AG10803 (cell line): ENCODE measurements around the gene MAPK13.

ENCODE experiments used
- DNase-seq: peaks from one replicate; pipeline ENCODE4 v3.0.0; 2010; ENCODE audit warnings: low read depth
- H3K4me3 ChIP-seq: 2 replicates; pipeline ENCODE4 v1.5.1; 2011; ENCODE audit warnings: mild to moderate bottlenecking, low read length, control low read depth
- TF ChIP-seq, protein P1 (sequence below): conservative IDR thresholded peaks from 2 replicates; pipeline ENCODE4 v1.5.1; 2011; ENCODE audit warnings: mild to moderate bottlenecking, low read length, control low read depth, inconsistent platforms

The MAPK13 gene

DNA sequence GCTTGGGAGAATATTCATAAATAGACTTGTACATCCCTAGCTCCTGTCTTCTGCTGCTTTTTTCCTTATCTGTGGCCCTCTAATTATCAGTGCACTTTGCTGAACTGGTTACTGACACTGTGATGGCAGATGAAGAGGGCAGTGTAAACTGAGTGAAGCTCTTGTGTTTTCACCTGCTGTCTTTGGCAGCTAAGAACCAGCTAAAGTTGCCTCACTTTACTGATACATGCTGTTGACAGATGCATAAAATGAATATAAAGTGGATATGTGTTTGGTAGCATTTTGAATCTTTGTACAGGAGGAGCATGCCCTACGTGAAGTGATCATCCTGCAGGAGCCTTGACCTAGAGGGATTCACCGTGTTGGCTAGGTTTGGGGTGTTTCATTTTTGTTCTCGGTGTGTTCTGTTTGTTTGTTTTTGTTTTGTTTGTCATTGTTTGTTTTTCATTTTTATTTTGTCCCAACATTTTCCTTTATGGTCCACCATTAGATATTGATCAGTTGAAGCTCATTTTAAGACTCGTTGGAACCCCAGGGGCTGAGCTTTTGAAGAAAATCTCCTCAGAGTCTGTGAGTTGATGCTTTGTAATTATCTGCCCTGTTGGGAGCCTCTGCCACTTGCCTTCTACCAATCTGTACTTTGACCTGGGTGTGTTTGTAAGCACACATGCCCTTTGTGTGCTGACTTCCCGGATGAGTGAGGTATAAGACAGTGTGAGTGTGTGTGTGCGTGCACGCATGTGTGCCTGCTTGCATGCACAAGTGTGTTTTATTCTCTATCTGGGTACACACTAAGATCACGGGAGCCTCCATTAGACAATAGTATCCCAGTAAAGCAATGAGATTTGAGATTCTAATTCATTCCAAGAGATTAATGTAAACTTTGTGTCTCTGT is 34.6 kb upstream of the MAPK13 start:
- TF ChIP-seq, protein P1, sequence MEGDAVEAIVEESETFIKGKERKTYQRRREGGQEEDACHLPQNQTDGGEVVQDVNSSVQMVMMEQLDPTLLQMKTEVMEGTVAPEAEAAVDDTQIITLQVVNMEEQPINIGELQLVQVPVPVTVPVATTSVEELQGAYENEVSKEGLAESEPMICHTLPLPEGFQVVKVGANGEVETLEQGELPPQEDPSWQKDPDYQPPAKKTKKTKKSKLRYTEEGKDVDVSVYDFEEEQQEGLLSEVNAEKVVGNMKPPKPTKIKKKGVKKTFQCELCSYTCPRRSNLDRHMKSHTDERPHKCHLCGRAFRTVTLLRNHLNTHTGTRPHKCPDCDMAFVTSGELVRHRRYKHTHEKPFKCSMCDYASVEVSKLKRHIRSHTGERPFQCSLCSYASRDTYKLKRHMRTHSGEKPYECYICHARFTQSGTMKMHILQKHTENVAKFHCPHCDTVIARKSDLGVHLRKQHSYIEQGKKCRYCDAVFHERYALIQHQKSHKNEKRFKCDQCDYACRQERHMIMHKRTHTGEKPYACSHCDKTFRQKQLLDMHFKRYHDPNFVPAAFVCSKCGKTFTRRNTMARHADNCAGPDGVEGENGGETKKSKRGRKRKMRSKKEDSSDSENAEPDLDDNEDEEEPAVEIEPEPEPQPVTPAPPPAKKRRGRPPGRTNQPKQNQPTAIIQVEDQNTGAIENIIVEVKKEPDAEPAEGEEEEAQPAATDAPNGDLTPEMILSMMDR, result no peak
- DNase-seq, result no peak
- H3K4me3 ChIP-seq, result no peak overlapping the region

DNA sequence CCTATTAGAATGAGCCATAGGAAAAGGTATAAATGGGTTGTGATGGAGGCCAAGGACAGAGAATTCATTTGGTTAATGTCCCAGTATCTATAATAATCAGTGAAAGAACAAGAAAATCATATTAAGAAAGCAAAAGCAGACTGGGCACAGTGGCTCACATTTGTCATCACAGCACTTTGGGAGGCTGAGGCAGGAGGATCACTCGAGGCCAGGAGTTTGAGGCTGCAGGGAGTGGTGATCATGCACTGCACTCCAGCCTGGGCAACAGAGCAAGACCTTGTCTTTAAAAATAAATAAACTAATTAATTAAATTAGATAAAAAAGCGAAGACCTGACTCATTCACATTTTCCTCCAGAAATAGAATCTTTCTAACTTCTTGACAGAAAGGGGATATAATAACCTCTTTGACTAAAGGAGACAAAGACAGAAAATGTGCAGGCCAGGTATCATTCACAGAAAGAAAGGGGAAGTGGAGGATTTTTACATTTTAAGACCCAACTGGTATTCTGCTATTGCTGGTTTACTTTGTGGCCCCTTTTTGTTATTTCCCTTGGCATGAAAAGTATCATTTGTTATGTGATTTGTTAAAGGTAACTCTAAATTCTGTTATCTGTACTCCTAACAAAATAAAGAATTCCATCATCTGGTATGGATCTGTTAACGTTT is 31.9 kb upstream of the MAPK13 start:
- DNase-seq, result no peak
- H3K4me3 ChIP-seq, result no peak overlapping the region
- TF ChIP-seq, protein P1, result no peak

DNA sequence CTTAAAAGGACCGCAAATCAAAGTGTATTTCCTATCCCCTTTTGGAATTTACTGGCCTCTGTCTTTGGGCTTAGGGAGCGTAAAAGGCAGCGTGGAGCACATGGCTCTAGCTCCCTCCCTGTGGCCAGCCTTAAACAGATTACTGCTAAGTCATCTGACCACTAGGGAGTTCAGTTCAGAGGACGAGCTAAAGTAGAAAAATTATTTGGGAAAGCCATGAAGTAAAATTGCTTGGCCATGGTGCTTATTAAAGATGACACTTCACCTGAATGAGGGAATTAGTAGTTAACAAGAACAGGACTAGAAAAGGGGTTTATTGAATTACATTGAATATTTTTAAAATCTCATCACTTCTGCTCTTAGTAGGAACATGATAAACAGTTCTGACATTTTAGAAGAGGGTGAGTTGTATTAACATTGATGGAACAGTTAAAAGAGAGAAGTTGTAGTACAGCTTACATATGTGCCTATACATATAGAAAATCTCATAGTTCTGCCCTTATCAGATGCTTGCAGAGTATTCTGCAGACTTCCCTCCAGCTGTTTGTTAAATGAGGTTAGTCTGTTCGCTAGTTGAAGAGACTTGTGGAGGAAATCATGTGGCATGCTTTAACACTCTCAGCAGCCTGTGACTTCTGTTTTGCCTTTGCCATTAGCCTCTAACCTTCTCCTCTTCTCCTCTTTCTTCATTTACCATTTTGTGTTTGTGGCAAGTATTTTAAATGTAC is 31.2 kb upstream of the MAPK13 start:
- no peak for DNase-seq
- H3K4me3 ChIP-seq, result no peak overlapping the region
- TF ChIP-seq, protein P1, result no peak

DNA sequence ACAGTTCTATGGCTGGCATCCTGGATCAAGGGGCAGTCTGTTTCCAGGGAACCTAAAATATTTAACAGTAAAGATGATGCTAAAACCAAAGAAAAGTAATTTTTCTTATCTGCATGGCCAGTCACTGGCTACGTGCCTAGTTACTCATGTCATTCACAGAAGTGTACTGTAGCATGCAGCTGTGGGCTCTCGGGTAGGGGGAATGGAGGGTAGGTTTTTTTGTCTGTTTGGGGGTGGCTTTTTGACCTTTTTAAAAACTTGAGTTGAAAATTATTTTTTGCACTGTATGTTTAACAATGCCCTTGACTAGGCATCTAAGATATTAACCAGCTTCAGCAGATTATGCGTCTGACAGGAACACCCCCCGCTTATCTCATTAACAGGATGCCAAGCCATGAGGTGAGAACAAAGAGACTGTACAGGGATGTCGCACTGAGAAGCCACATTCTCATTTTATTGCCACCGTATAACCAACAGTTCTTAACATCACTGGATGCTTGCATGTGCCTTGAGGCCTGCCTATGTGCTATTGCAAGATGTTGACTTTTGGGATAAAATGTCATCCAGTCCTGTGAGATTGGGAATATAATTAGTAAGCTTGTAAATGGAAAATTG is 30.3 kb upstream of the MAPK13 start:
- no peak overlapping the region for H3K4me3 ChIP-seq
- TF ChIP-seq, protein P1, result no peak
- DNase-seq, result no peak

DNA sequence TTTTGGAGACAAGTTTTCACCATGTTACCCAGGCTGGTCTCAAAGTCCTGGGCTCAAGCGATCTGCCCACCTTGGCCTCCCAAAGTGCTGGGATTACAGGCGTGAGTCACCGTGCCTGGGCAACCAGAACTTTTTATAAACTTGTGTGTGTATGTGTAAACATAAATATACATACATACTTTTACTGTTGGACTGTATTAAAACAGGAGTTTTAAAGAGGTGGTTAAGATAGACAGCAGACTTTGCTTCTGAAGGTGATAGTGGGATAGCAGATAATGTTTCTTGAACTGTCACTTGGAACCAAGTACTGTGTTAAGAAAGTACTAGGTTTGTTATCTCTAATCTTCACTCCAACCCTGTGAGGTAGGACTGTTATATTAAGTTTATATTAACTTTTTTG is 28.6 kb upstream of the MAPK13 start:
- DNase-seq, result no peak
- no peak overlapping the region for H3K4me3 ChIP-seq
- TF ChIP-seq, protein P1, result no peak

DNA sequence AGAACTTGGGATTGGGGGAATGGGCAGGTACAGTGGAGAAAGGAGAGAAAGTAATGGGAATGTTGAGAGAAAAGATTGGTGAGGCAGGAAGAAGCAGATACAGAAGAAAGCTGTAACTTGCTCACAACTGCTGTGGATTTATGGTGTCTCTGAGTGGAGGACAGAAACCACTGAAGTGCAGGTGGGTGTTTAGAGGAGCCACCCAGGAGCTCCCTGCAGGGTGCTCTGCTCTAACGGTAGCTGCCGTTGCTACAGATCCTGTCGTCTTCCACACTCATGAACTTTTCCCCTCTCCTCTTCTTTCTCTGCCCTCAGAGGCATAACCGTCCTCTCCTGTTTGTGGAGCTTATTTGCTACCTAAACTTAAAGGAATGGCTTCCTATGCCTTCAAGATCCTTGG is 27.5 kb upstream of the MAPK13 start:
- TF ChIP-seq, protein P1, result no peak
- no peak overlapping the region for H3K4me3 ChIP-seq
- DNase-seq, result no peak
